ENCODE results near the gene LPP.

DNA sequence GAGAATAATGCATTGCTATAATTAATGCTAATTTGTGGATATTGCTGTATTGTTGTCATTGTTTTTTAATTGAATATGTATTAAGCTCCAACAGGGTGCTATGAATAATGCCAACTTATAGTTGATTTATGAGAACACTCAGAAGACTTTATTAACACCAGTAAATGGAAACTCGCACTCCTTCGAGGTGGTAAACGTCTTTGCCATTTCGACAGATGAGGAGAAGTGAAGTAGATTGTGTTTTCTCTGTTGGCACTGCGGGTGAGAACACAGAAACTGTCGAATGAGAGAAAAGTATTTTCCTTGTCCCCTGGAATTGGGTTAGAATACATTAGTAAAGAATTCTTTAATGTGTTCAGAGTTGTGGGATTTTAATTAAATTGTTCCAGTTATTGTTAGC is 354.5 kb downstream of the LPP start:
- TF ChIP-seq CTCF (IDR thresholded peaks at IDR 0.05; ENCODE audit: low read length), result no peak
- no peak for TF ChIP-seq EZH2 (optimal IDR thresholded peaks at IDR 0.05; ENCODE audit: low read depth, low read length)
- no peak for TF ChIP-seq EZH2phosphoT487 (IDR thresholded peaks at IDR 0.05; ENCODE audit: low read length)

Data from MM.1S (cell line).